Measurements from ENCODE around the gene MRGPRX4.
"Not testable (repeated sequence)": the region's sequence is repeated elsewhere in the genome, so short reads cannot be mapped to it uniquely, and the experiment has no call there.

The MRGPRX4 gene

GRCh38 chr11:18188796-18189195 is 16.2 kb downstream of the MRGPRX4 start:
- Histone ChIP-seq H4K20me1 (ENCODE audit: low read depth, low read length) (no peaks in the 10 kb centered on the region), H3K27ac (ENCODE audit: low read depth, low read length) (no peak overlapping the region), H2AFZ (ENCODE audit: low read depth, low read length, severe bottlenecking) (no peak overlapping the region), H3K27me3 (ENCODE audit: low read length) (no peaks in the 10 kb centered on the region; the same call in 1 of the 2 replicates), H3K79me2 (ENCODE audit: insufficient read depth, low read length) (no peaks in the 10 kb centered on the region), H3K36me3 (ENCODE audit: low read length) (no peaks in the 10 kb centered on the region), H3F3A (ENCODE audit: insufficient read depth) (no peaks in the 10 kb centered on the region), H3K4me2 (ENCODE audit: low read depth, low read length, poor library complexity, severe bottlenecking) (no peak overlapping the region), H3K9me2 (replicated peaks; ENCODE audit: insufficient read depth, low read length) (no peaks in the 10 kb centered on the region), H3K4me3 (ENCODE audit: insufficient read depth, low read length, poor library complexity, severe bottlenecking) (no peak overlapping the region), H3K9me3 (ENCODE audit: insufficient read depth, low read length) (no peaks in the 10 kb centered on the region), H3K9ac (ENCODE audit: low read length) (no peak overlapping the region)
- TF ChIP-seq EZH2phosphoT487 (conservative IDR thresholded peaks at IDR 0.05; ENCODE audit: low read length) (no peak), CTCF (IDR thresholded peaks at IDR 0.05; ENCODE audit: insufficient read depth, low read length, poor library complexity, severe bottlenecking) (no peak)

DNA sequence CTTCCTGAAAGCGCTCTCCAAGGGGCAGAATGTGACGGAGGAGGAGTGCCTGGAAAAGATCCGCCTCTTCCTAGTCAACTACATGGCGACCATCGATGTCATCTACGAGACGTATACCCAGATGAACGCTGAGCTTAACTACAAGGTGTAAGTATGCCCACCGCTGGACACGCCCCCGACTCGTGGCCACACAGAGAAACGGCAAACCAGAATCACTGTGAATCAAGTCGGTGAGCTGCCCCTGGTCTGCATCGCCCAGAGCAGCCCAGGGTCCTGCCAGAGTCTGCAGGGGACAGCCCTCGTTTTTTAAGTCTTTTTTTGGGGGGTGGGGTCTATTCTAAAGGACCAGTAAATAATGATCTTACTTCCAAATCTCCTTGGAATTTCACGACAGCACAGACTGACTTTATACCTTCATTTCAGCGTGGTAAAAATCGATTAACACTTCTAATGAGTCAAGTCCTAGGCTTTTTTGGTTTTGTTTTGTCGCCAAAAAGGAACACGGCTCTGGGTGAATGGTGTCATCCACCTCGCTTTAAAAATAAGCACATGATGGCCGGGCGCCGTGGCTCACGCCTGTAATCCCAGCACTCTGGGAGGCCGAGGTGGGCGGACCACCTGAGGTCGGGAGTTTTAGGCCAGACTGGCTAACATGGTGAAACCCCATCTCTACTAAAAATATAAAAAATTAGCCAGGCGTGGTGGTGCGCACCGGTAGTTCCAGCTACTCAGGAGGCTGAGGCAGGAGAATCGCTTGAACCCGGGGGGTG is 17.0 kb downstream of the MRGPRX4 start:
- not testable (repeated sequence) for H3K79me2 ChIP-seq (ENCODE audit: insufficient read depth, low read length); H2AFZ ChIP-seq (ENCODE audit: low read depth, low read length, severe bottlenecking); H3K27ac ChIP-seq (ENCODE audit: low read depth, low read length); H3K27me3 ChIP-seq (ENCODE audit: low read length); H3F3A ChIP-seq (ENCODE audit: insufficient read depth); H3K9me3 ChIP-seq (ENCODE audit: insufficient read depth, low read length); H3K36me3 ChIP-seq (ENCODE audit: low read length); H4K20me1 ChIP-seq (ENCODE audit: low read depth, low read length); H3K9me2 ChIP-seq (replicated peaks; ENCODE audit: insufficient read depth, low read length); H3K4me2 ChIP-seq (ENCODE audit: low read depth, low read length, poor library complexity, severe bottlenecking); H3K9ac ChIP-seq (ENCODE audit: low read length); H3K4me3 ChIP-seq (ENCODE audit: insufficient read depth, low read length, poor library complexity, severe bottlenecking)

GRCh38 chr11:18191376-18191775 is 18.7 kb downstream of the MRGPRX4 start:
- no peaks in the 10 kb centered on the region for H3K9me2 ChIP-seq (replicated peaks; ENCODE audit: insufficient read depth, low read length)
- H3K27ac ChIP-seq (ENCODE audit: low read depth, low read length), result no peak overlapping the region
- H3K79me2 ChIP-seq (ENCODE audit: insufficient read depth, low read length), result no peaks in the 10 kb centered on the region
- no peaks in the 10 kb centered on the region for H3K36me3 ChIP-seq (ENCODE audit: low read length)
- H3K4me2 ChIP-seq (ENCODE audit: low read depth, low read length, poor library complexity, severe bottlenecking), result no peak overlapping the region
- H3F3A ChIP-seq (ENCODE audit: insufficient read depth), result no peaks in the 10 kb centered on the region
- H3K27me3 ChIP-seq (ENCODE audit: low read length), result no peaks in the 10 kb centered on the region
- no peak overlapping the region for H3K4me3 ChIP-seq (ENCODE audit: insufficient read depth, low read length, poor library complexity, severe bottlenecking)
- H4K20me1 ChIP-seq (ENCODE audit: low read depth, low read length), result no peaks in the 10 kb centered on the region
- no peak overlapping the region for H3K9ac ChIP-seq (ENCODE audit: low read length)
- no peaks in the 10 kb centered on the region for H3K9me3 ChIP-seq (ENCODE audit: insufficient read depth, low read length)
- H2AFZ ChIP-seq (ENCODE audit: low read depth, low read length, severe bottlenecking), result no peak overlapping the region
- TF ChIP-seq CTCF (IDR thresholded peaks at IDR 0.05; ENCODE audit: insufficient read depth, low read length, poor library complexity, severe bottlenecking) (no peak), EZH2phosphoT487 (conservative IDR thresholded peaks at IDR 0.05; ENCODE audit: low read length) (no peak)

DNA sequence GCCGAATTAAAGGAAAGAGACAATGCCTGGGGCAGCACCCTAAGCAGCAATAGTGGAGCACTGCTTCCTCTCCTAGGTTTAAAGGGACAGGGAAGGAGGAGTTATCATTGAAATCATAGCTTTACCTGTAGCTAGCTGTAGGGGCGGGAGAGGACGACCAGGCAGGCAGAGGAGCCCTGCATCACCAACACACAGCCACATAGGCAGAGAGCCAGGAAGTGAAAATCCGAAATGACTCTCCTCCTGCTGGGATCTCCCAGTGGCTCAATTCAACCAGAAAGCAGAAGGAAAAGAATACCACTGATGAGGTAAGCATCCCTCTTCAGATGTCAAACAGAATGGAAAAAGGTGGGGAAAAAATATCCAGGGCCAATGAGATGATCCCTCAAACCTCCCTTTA is 20.4 kb downstream of the MRGPRX4 start:
- H3K36me3 ChIP-seq (ENCODE audit: low read length), result no peaks in the 10 kb centered on the region
- no peak overlapping the region for H2AFZ ChIP-seq (ENCODE audit: low read depth, low read length, severe bottlenecking)
- H3K9ac ChIP-seq (ENCODE audit: low read length), result no peak overlapping the region
- no peak overlapping the region for H3K27ac ChIP-seq (ENCODE audit: low read depth, low read length)
- no peaks in the 10 kb centered on the region for H4K20me1 ChIP-seq (ENCODE audit: low read depth, low read length)
- no peak overlapping the region for H3K4me3 ChIP-seq (ENCODE audit: insufficient read depth, low read length, poor library complexity, severe bottlenecking)
- no peaks in the 10 kb centered on the region for H3K9me3 ChIP-seq (ENCODE audit: insufficient read depth, low read length)
- TF ChIP-seq EZH2phosphoT487 (conservative IDR thresholded peaks at IDR 0.05; ENCODE audit: low read length) (no peak), CTCF (IDR thresholded peaks at IDR 0.05; ENCODE audit: insufficient read depth, low read length, poor library complexity, severe bottlenecking) (no peak)
- H3K9me2 ChIP-seq (replicated peaks; ENCODE audit: insufficient read depth, low read length), result no peaks in the 10 kb centered on the region
- H3K27me3 ChIP-seq (ENCODE audit: low read length), result no peaks in the 10 kb centered on the region
- no peak overlapping the region for H3K4me2 ChIP-seq (ENCODE audit: low read depth, low read length, poor library complexity, severe bottlenecking)
- H3F3A ChIP-seq (ENCODE audit: insufficient read depth), result no peaks in the 10 kb centered on the region
- no peaks in the 10 kb centered on the region for H3K79me2 ChIP-seq (ENCODE audit: insufficient read depth, low read length)
